Naive B cell (primary cell): ENCODE measurements around the gene POU2AF3. TPM values are rescaled to one million over a fixed set of nuclear protein-coding genes. Genes with fewer than 3 reads are reported as not detected.
"Not testable (repeated sequence)": the region's sequence is repeated elsewhere in the genome, so short reads cannot be mapped to it uniquely, and the experiment has no call there.

Source experiments
- ATAC-seq, 2 donors: fragments of 150-1000 bp; cut with Tn5 transposase; 2 replicates each; pipeline ENCODE4 v1.10.0; 2021; ENCODE audit warnings: low read depth in 2 of 2, mild to moderate bottlenecking in 2 of 2, moderate library complexity in 2 of 2
- DNase-seq: peaks from one replicate; pipeline ENCODE4 v3.0.0; 2022
- H3K27ac Mint-ChIP-seq, 6 donors: one replicate each; pipeline ENCODE4 v1.8.0; 2020 to 2022; ENCODE audit warnings: mild to moderate bottlenecking in 6 of 6, mixed read lengths in 6 of 6, moderate library complexity in 5 of 6, inconsistent platforms in 2 of 6
- H3K27me3 Mint-ChIP-seq, 3 donors: one replicate each; pipeline ENCODE4 v1.8.0; 2021 to 2022; ENCODE audit warnings: mixed read lengths in 3 of 3, mild to moderate bottlenecking in 1 of 3
- H3K36me3 Mint-ChIP-seq, 2 donors: one replicate each; pipeline ENCODE4 v1.8.0; 2020 to 2022; ENCODE audit warnings: mixed read lengths in 2 of 2, inconsistent platforms in 1 of 2, mild to moderate bottlenecking in 1 of 2
- H3K4me1 Mint-ChIP-seq, 3 donors: one replicate each; pipeline ENCODE4 v1.8.0; 2020 to 2022; ENCODE audit warnings: mixed read lengths in 3 of 3, inconsistent platforms in 1 of 3, mild to moderate bottlenecking in 1 of 3, moderate library complexity in 1 of 3
- H3K4me3 Mint-ChIP-seq, 8 donors: one replicate each; pipeline ENCODE4 v1.8.0; 2020 to 2022; ENCODE audit warnings: mild to moderate bottlenecking in 8 of 8, mixed read lengths in 8 of 8, moderate library complexity in 8 of 8, inconsistent platforms in 2 of 8
- H3K9me3 Mint-ChIP-seq, 7 donors: one replicate each; pipeline ENCODE4 v1.8.0; 2020 to 2022; ENCODE audit warnings: mixed read lengths in 7 of 7, mild to moderate bottlenecking in 5 of 7, inconsistent platforms in 2 of 7, moderate library complexity in 1 of 7
- polyA plus RNA-seq, 6 donors: library from polyadenylated mRNA; unstranded; fragments of 300-500 nt; fragmentation: Illumina TruSeq; gene quantifications; one replicate each; pipeline ENCODE4 v1.2.3, GENCODE V29; 2021; ENCODE audit warnings: low read depth in 6 of 6

Gene POU2AF3
- polyA plus RNA-seq, 6 donors from 2014 or later: 0.77 TPM; not detected in 5

DNA sequence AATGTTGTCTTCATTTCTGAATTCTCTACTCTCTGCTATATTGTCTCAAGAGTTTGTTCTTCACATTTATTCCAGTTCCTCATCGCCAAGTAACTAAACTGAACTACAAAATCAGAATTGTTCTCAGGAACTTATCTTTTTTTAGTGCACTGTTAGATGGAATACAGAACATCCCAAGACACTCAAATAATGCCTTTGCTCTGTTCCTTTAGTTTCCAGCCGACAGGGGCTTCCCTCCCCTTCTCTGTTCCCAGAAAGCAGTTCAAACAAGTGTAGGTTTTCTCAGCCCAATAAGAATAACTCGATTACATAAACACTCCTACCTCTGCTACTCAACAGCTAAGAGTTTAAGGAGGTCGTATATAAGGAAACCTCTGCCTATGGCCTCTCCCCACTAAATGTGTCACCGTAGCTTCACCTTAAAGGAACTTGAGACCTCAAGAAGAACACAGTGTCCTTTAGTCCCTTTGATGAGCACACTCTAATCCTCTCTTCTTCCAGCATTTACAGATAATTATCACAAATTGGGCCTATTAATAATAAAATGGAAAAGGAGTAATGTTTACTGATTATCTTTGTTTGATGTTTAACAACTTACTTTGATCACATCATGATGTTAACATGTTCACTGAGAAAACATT is 6.9 kb downstream of the POU2AF3 start:
- H3K27me3 Mint-ChIP-seq: peaks cover 0 to 13% (median 0%) of the 10 kb centered on the region in 3 donors
- no peak overlapping the region for H3K27ac Mint-ChIP-seq
- H3K36me3 Mint-ChIP-seq: peaks cover 0 to 16% of the 10 kb centered on the region in 2 donors
- peaks cover 23 to 28% (median 27%) of the 10 kb centered on the region in 3 donors for H3K4me1 Mint-ChIP-seq
- ATAC-seq (no peak), DNase-seq (no peak)
- no peaks in the 10 kb centered on the region for H3K9me3 Mint-ChIP-seq
- H3K4me3 Mint-ChIP-seq: no peak overlapping the region

DNA sequence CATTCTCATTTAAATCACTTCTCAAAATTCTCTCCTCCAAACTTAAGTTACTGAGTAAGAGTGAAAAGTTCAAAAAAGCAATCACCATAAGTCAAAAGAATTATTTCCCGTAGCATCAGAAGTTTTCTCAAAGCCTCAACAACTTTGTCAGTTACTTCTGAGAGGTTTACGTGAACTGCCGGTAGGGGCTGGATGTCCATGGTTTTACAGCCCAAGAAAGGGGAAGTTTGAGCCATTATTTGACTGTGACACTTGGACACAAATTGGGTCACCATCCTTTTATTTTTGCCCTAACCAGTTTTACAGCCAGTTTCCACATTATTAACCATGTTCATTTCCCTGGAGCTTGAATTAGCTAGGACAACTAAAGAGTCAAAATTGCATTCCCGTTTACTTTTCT is 7.5 kb downstream of the POU2AF3 start:
- DNase-seq (no peak), ATAC-seq (peak in 1 of 2 donors; percentile 32)
- Mint-ChIP-seq H3K9me3 (no peaks in the 10 kb centered on the region), H3K27ac (no peak overlapping the region), H3K4me3 (no peak overlapping the region), H3K4me1 (peaks cover 17 to 22% (median 21%) of the 10 kb centered on the region in 3 donors), H3K27me3 (peaks cover 0 to 13% (median 0%) of the 10 kb centered on the region in 3 donors), H3K36me3 (peaks cover 0 to 16% of the 10 kb centered on the region in 2 donors)

DNA sequence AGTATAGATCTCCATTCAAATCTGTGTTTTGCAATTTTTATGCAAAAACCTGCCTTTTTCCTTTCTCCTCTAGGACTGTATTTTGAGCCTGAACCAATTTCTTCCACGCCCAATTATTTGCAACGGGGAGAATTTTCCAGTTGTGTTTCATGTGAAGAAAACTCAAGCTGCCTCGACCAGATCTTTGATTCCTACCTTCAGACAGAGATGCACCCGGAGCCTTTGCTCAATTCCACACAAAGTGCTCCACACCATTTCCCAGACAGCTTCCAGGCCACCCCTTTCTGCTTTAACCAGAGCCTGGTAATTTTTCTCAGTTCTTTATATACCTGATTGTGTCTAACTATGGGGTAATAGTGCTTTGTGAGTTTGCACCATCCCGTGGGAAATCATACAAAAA is 8.0 kb downstream of the POU2AF3 start:
- Mint-ChIP-seq H3K9me3 (no peaks in the 10 kb centered on the region), H3K36me3 (peaks cover 0 to 16% of the 10 kb centered on the region in 2 donors), H3K4me1 (peaks cover 12 to 18% (median 18%) of the 10 kb centered on the region in 3 donors), H3K27ac (no peak overlapping the region), H3K4me3 (no peak overlapping the region), H3K27me3 (peaks cover 0 to 13% (median 0%) of the 10 kb centered on the region in 3 donors)
- no peak for DNase-seq
- no peak for ATAC-seq

DNA sequence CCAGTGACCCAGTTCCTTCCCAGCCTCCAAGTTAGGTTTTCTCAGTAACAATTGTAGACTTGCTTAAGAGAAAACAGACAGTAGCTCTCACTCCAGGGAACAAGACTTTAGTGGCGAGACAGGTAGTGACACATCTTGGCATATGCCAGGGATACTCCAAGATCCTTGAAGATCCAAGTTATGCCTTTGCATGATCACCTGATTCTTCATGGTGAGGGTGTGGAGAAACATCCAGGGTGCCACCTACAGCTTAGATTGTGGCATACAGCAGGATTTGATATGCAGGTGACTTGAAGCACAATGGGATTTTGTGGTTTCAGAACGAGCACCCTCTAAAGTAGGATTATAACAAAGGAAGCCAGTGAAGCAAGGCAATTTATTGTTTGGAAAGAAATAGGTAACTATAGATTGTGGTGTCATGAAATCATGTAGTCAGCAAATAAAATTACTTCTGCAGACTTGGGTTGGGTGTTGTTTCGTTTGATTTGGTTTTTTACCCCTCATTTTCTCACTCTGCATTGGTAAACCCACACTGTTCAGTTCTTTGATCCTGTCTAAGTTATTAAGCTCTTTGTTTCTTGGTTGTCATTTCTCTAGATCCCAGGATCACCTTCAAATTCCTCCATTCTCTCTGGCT is 9.2 kb downstream of the POU2AF3 start:
- Mint-ChIP-seq H3K4me1 (peaks cover 5% of the 10 kb centered on the region in 3 donors), H3K27me3 (peaks cover 0 to 13% (median 0%) of the 10 kb centered on the region in 3 donors), H3K9me3 (peaks cover 0 to 2% (median 0%) of the 10 kb centered on the region in 7 donors)

DNA sequence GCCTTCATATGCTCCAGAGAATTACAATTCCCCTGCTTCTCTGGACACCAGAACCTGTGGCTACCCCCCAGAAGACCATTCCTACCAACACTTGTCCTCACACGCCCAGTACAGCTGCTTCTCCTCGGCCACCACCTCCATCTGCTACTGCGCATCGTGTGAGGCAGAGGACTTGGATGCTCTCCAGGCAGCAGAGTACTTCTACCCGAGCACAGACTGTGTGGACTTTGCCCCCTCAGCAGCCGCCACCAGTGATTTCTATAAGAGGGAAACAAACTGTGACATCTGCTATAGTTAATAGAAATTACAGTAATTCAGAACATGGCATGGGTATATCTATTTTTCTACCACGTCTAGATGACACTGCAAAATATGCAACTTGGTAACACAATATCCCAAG is 9.8 kb downstream of the POU2AF3 start:
- DNase-seq: no peak
- no peak for ATAC-seq
- H3K9me3 Mint-ChIP-seq: peaks cover 1 to 6% (median 2%) of the 10 kb centered on the region in 7 donors
- H3K36me3 Mint-ChIP-seq: peaks cover 4 to 28% of the 10 kb centered on the region in 2 donors
- peaks cover 0 to 3% (median 0%) of the 10 kb centered on the region in 3 donors for H3K4me1 Mint-ChIP-seq
- no peak overlapping the region for H3K4me3 Mint-ChIP-seq
- no peak overlapping the region for H3K27ac Mint-ChIP-seq
- H3K27me3 Mint-ChIP-seq: peaks cover 0 to 13% (median 0%) of the 10 kb centered on the region in 3 donors

More for the DNA sequence above, 9.2 kb downstream of the POU2AF3 start:
- no peak overlapping the region for H3K27ac Mint-ChIP-seq
- no peak overlapping the region for H3K4me3 Mint-ChIP-seq
- no peak for ATAC-seq
- H3K36me3 Mint-ChIP-seq: peaks cover 0 to 23% of the 10 kb centered on the region in 2 donors
- DNase-seq: no peak

DNA sequence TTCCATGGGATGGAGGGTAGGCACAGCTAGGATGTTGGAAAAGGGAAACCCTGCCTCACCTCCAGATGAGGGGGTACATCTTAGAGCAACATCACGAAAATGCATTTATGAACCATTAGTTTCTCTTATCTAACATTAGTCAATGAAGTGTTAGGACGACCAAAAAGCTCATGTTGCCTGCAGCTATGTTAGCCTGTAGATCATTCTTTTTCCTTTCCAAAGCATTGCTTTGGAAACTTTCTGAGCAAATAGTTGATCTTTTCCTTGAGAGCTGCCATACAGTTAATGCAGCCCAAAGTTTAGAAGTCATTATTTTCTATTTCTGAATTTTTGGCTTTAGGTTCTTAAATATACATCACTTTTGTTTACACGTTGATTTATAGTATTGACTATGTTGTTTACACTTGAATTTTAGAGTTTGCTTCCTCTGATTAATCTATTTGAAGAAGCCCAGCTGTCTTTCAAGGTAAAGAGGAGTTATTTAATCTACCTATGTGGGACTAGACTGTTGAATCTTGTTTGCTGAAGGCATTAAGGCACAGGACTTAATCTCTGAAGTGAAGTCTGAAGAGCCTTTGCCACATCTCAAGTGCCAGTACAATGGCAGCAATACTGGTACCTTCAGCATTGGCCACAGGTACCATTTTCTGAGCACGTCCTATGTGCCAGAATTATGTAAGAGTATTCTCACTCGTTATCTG is 11.0 kb downstream of the POU2AF3 start:
- Mint-ChIP-seq H3K9me3 (peaks cover 2 to 9% (median 7%) of the 10 kb centered on the region in 7 donors), H3K27me3 (peaks cover 0 to 14% (median 0%) of the 10 kb centered on the region in 3 donors), H3K27ac (no peak overlapping the region), H3K4me3 (no peak overlapping the region), H3K4me1 (peaks cover 0 to 3% (median under 1%) of the 10 kb centered on the region in 3 donors), H3K36me3 (peaks cover 11 to 35% of the 10 kb centered on the region in 2 donors)
- ATAC-seq (no peak), DNase-seq (no peak)

DNA sequence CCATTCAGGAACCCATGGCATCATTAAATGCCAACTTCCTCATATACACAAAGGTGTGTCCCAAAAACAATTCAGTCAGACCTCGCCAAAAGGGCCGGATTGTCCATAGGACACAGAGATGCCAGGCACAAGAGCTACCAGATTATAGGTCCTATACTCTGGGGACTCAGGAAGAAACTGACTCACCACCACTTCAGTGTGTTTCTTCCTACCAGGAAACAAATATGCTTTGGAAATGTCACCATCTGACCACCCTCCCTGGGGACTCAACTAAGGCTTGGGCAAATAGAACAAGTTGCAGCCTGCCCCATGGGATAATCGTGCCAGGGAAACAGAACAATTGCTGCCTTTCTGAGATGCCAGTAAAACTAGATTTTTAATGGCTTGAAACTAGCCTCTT is 11.7 kb downstream of the POU2AF3 start:
- Mint-ChIP-seq H3K27me3 (peaks cover 0 to 19% (median 0%) of the 10 kb centered on the region in 3 donors), H3K4me3 (no peak overlapping the region), H3K4me1 (peaks cover 0 to 3% (median 1%) of the 10 kb centered on the region in 3 donors), H3K27ac (peak overlapping the region in 1 of 6 donors; percentile 65), H3K9me3 (peaks cover 2 to 12% (median 7%) of the 10 kb centered on the region in 7 donors), H3K36me3 (peaks cover 18 to 41% of the 10 kb centered on the region in 2 donors)
- DNase-seq (no peak), ATAC-seq (no peak)

DNA sequence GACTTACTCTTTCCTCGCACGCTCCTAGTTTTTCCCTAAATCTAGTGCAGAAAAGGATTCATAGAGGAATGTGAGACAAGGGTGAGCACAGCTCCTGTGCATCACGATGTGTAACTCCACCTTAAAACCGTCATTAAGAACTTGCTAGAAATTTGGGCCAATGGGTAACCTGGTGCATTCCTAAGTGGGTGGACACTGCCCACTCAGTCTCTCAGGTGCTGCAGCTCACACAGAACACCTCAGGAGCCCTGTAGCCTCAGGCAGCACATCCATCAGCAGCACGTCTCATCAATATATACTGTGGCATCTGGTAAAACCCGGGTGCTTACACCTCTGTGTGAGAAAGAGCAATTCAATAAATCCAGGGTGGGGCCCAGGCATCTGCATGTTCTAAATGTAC is 12.4 kb downstream of the POU2AF3 start:
- H3K27ac Mint-ChIP-seq: peak overlapping the region in 1 of 6 donors; percentile 54
- H3K36me3 Mint-ChIP-seq: peaks cover 18 to 46% of the 10 kb centered on the region in 2 donors
- peaks cover 0 to 19% (median 0%) of the 10 kb centered on the region in 3 donors for H3K27me3 Mint-ChIP-seq
- ATAC-seq (no peak), DNase-seq (no peak)
- peaks cover 2 to 12% (median 7%) of the 10 kb centered on the region in 7 donors for H3K9me3 Mint-ChIP-seq
- no peak overlapping the region for H3K4me3 Mint-ChIP-seq
- H3K4me1 Mint-ChIP-seq: peaks cover 0 to 1% (median 0%) of the 10 kb centered on the region in 3 donors

DNA sequence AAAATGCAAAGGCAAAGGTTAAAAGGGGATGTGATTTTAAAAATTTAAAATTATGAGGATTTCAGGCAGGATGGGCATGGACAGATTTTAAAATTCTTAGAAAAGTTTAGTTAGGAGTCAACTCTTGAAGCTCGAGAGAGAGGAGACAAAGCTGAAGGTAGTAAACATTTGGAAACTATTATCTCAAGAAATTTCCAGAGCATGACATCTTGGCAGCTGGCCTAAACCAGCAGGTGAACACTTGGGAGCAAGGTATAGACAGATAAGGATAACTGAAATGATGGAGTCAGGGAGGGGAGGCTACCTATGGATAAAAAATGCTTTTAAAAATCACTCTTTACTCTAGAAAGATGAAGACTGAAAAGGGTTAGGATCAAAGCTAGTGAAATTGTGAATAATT is 13.7 kb downstream of the POU2AF3 start:
- Mint-ChIP-seq H3K9me3 (peaks cover 4 to 12% (median 7%) of the 10 kb centered on the region in 7 donors), H3K36me3 (peaks cover 18 to 48% of the 10 kb centered on the region in 2 donors), H3K4me3 (no peak overlapping the region), H3K27me3 (peaks cover 0 to 12% (median 0%) of the 10 kb centered on the region in 3 donors), H3K27ac (no peak overlapping the region), H3K4me1 (peaks cover 0 to 1% (median 0%) of the 10 kb centered on the region in 3 donors)
- DNase-seq (no peak), ATAC-seq (no peak)

DNA sequence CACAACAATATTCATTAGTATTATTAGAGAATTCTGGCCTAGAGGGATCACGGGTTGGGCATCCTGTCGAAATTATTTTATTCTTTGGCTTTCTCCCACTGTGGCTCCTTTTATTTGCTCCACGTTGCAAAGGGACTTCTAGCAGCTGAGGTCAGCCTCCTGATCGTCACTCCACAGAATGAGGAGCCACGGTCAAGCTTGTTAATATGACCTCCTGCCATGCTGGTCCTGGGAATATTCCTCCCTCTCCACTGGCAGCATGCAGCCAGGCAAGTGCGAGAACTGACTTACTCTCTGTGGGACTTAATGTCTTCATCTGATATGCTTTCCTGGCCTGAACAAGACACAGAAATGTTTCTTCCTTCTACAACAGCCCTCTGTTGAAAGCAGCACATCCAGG is 20.9 kb downstream of the POU2AF3 start:
- ATAC-seq (no peak), DNase-seq (no peak)
- peaks cover 0 to 1% (median 0%) of the 10 kb centered on the region in 3 donors for H3K4me1 Mint-ChIP-seq
- H3K9me3 Mint-ChIP-seq: peaks cover 0 to 2% (median 0%) of the 10 kb centered on the region in 7 donors
- peaks cover 0 to 6% (median 0%) of the 10 kb centered on the region in 3 donors for H3K27me3 Mint-ChIP-seq
- peaks cover 8 to 25% of the 10 kb centered on the region in 2 donors for H3K36me3 Mint-ChIP-seq
- no peak overlapping the region for H3K4me3 Mint-ChIP-seq
- peak overlapping the region in 1 of 6 donors; percentile 44 for H3K27ac Mint-ChIP-seq

DNA sequence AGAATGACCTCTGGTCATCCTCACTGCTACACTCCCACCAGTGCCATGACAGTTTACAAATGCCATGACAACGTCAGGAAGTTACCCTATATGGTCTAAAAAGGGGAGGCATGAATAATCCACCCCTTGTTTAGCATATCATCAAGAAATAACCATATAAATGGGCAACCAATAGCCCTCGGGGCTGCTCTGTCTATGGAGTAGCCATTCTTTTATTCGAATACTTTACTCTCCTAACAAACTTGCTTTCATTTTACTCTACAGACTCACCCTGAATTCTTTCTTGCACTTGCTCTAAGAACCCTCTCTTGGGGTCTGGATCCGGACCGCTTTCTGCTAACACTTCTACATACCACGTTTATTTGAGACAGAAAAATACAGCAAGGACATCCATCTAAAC is 21.9 kb downstream of the POU2AF3 start:
- not testable (repeated sequence) for H3K4me3 Mint-ChIP-seq, DNase-seq
- H3K36me3 Mint-ChIP-seq: peaks cover 8 to 18% of the 10 kb centered on the region in 2 donors

DNA sequence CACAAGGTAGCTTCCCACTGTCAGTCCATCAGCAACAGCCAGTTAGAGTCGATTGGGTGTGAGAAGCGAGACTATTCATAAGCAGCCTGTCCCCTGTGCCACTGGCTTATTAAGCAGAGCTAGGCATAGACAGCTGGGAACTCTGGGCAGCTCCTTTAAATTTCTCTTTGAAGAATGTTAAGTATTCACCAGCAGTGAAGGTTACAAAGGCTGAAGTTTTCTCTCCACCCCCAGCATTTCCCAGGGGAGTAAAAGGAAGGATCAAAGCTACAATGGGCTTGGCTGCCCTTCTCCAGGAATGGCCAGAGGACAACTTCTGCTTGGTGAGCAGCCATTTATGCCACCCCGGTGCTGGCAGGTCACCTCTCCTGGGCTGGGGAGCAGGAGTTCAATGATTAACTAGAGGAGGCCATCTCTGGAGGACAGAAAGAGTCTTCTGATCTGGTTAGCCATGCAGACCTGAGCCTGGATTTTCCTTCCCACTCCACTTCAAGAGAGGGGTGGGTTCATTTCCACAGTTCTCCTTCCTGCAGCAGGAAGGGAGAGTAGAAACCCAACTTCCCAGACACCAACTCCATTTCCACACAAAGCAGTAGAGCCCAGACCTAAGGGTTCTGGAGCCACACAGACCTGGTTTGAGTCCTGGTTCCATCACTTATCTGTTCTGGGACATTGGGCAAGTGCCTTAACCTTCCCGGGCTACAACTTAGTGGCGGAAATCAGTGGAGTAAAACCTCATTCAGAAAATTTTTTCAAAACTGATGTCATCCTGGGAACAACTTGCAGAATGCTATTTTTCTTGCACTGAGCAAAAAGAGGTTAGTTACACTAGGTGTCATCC is 22.6 kb downstream of the POU2AF3 start:
- H3K4me1 Mint-ChIP-seq: peaks cover 3 to 4% (median 4%) of the 10 kb centered on the region in 3 donors
- H3K27ac Mint-ChIP-seq: no peak overlapping the region
- H3K4me3 Mint-ChIP-seq: no peak overlapping the region
- peaks cover 0 to under 1% (median 0%) of the 10 kb centered on the region in 7 donors for H3K9me3 Mint-ChIP-seq
- DNase-seq (no peak), ATAC-seq (no peak)
- H3K36me3 Mint-ChIP-seq: peaks cover 11 to 13% of the 10 kb centered on the region in 2 donors
- no peaks in the 10 kb centered on the region for H3K27me3 Mint-ChIP-seq

More for the DNA sequence above, 21.9 kb downstream of the POU2AF3 start:
- not testable (repeated sequence) for ATAC-seq, H3K27me3 Mint-ChIP-seq, H3K4me1 Mint-ChIP-seq, H3K9me3 Mint-ChIP-seq
- H3K27ac Mint-ChIP-seq: peak overlapping the region in 1 of 6 donors; percentile 81
